Measurements from ENCODE around the gene ARHGAP33. TPM values are rescaled to one million over a fixed set of nuclear protein-coding genes. Genes with fewer than 3 reads are reported as not detected.
A peak's percentile ranks its signal among the peaks of the same experiment; 100 is the strongest.

The ARHGAP33 gene
- polyA plus RNA-seq, 1 donor from 2014 or later, result 20.5 TPM

DNA sequence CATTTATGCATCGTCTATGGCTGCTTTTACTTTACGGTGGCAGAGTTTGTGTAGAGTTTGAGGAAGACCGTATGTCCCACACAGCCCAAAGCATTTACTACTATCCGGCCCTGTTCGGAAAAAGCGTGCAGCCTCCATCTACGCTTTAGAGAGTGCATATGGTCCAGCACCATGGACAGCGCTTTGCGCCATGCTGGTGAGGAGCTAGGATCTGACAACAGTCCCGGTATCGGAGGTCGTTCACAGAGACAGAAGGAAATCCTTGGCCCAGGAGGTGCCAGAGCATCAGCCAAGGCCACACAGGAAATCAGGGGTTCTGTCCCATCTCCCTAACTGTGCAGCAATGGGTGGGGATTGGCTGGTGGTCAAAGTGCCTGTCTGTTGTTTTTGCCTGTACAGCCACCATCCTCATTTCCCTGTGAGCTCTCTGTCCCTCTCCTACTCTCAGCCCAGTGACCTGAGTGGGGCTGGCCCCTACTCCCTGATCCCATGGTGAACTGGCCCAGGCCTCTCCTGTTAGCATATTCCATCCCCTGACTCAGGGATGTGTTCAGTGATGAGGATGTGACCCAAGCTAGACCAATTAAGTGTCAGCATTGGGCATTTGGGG, 53.4 kb downstream of the ARHGAP33 start:
- H3K4me2 ChIP-seq (ENCODE audit: low read length), result no peak overlapping the region
- TF ChIP-seq, protein P1, sequence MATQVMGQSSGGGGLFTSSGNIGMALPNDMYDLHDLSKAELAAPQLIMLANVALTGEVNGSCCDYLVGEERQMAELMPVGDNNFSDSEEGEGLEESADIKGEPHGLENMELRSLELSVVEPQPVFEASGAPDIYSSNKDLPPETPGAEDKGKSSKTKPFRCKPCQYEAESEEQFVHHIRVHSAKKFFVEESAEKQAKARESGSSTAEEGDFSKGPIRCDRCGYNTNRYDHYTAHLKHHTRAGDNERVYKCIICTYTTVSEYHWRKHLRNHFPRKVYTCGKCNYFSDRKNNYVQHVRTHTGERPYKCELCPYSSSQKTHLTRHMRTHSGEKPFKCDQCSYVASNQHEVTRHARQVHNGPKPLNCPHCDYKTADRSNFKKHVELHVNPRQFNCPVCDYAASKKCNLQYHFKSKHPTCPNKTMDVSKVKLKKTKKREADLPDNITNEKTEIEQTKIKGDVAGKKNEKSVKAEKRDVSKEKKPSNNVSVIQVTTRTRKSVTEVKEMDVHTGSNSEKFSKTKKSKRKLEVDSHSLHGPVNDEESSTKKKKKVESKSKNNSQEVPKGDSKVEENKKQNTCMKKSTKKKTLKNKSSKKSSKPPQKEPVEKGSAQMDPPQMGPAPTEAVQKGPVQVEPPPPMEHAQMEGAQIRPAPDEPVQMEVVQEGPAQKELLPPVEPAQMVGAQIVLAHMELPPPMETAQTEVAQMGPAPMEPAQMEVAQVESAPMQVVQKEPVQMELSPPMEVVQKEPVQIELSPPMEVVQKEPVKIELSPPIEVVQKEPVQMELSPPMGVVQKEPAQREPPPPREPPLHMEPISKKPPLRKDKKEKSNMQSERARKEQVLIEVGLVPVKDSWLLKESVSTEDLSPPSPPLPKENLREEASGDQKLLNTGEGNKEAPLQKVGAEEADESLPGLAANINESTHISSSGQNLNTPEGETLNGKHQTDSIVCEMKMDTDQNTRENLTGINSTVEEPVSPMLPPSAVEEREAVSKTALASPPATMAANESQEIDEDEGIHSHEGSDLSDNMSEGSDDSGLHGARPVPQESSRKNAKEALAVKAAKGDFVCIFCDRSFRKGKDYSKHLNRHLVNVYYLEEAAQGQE (IDR thresholded peaks at IDR 0.05; ENCODE audit: borderline replicate concordance), result peak; percentile 79
- no peak for TF ChIP-seq MXI1 (conservative IDR thresholded peaks at IDR 0.05; ENCODE audit: poor library complexity, severe bottlenecking)
- no peaks in the 10 kb centered on the region for H4K20me1 ChIP-seq (ENCODE audit: insufficient read depth)
- H3K9ac ChIP-seq (ENCODE audit: low read length), result no peak overlapping the region
- H2AFZ ChIP-seq (ENCODE audit: low read depth, low read length), result no peak overlapping the region
- peaks cover 9% of the 10 kb centered on the region for H3K27me3 ChIP-seq (ENCODE audit: insufficient read depth, low read depth, low read length)
- H3F3A ChIP-seq (ENCODE audit: insufficient read depth, low read length, poor library complexity, severe bottlenecking), result no peaks in the 10 kb centered on the region
- no peaks in the 10 kb centered on the region for H3K79me2 ChIP-seq (replicated peaks; ENCODE audit: insufficient read depth, low read length)
- H3K27ac ChIP-seq (ENCODE audit: low read length), result no peak overlapping the region
- H3K9me3 ChIP-seq (ENCODE audit: low read length), result no peaks in the 10 kb centered on the region
- H3K9me2 ChIP-seq (ENCODE audit: insufficient read depth, low read length), result no peaks in the 10 kb centered on the region
- H3K36me3 ChIP-seq (ENCODE audit: insufficient read depth, low read length), result no peaks in the 10 kb centered on the region
- H3K4me3 ChIP-seq (ENCODE audit: low read length), result no peak overlapping the region

DNA sequence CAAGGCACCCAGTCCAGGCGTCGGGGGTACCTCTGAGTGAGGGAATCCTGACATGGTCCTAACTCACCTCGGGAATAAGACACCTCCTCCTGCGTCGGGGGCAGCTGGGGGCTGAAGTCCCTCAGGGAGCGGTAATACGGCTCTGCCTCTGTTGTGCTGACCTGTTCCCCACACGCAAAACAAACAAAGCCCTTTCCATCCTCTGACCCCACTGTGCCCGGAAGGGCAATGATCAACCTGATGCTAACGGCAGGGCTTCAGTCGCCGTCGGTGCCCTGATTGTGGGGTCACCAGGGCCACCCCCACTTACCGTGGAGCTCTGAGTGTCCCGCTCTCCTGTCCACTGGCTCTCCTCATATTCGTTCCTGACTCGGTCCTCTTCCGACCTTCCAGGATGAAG, 55.6 kb downstream of the ARHGAP33 start:
- Histone ChIP-seq H3K4me2 (ENCODE audit: low read length) (no peak overlapping the region), H3K9me2 (ENCODE audit: insufficient read depth, low read length) (no peaks in the 10 kb centered on the region), H3K79me2 (replicated peaks; ENCODE audit: insufficient read depth, low read length) (no peaks in the 10 kb centered on the region), H4K20me1 (ENCODE audit: insufficient read depth) (no peaks in the 10 kb centered on the region), H3F3A (ENCODE audit: insufficient read depth, low read length, poor library complexity, severe bottlenecking) (no peaks in the 10 kb centered on the region), H2AFZ (ENCODE audit: low read depth, low read length) (no peak overlapping the region), H3K9ac (ENCODE audit: low read length) (no peak overlapping the region), H3K4me3 (ENCODE audit: low read length) (no peak overlapping the region), H3K27me3 (ENCODE audit: insufficient read depth, low read depth, low read length) (peaks cover 9% of the 10 kb centered on the region), H3K27ac (ENCODE audit: low read length) (no peak overlapping the region), H3K36me3 (ENCODE audit: insufficient read depth, low read length) (no peaks in the 10 kb centered on the region), H3K9me3 (ENCODE audit: low read length) (no peaks in the 10 kb centered on the region)
- no peak for TF ChIP-seq MXI1 (conservative IDR thresholded peaks at IDR 0.05; ENCODE audit: poor library complexity, severe bottlenecking)
- TF ChIP-seq TAF1 (IDR thresholded peaks at IDR 0.05; ENCODE audit: low read depth), result no peak
- TF ChIP-seq RAD21 (conservative IDR thresholded peaks at IDR 0.05), result no peak
- no peak for TF ChIP-seq SMC3 (conservative IDR thresholded peaks at IDR 0.05; ENCODE audit: poor library complexity)
- TF ChIP-seq POLR2AphosphoS5 (IDR thresholded peaks at IDR 0.05), result no peak
- TF ChIP-seq EZH2 (IDR thresholded peaks at IDR 0.05; ENCODE audit: borderline replicate concordance, insufficient read depth, low read length, poor library complexity, severe bottlenecking), result no peak
- TF ChIP-seq, protein P1 (IDR thresholded peaks at IDR 0.05; ENCODE audit: borderline replicate concordance), result no peak
- TF ChIP-seq, protein P2, sequence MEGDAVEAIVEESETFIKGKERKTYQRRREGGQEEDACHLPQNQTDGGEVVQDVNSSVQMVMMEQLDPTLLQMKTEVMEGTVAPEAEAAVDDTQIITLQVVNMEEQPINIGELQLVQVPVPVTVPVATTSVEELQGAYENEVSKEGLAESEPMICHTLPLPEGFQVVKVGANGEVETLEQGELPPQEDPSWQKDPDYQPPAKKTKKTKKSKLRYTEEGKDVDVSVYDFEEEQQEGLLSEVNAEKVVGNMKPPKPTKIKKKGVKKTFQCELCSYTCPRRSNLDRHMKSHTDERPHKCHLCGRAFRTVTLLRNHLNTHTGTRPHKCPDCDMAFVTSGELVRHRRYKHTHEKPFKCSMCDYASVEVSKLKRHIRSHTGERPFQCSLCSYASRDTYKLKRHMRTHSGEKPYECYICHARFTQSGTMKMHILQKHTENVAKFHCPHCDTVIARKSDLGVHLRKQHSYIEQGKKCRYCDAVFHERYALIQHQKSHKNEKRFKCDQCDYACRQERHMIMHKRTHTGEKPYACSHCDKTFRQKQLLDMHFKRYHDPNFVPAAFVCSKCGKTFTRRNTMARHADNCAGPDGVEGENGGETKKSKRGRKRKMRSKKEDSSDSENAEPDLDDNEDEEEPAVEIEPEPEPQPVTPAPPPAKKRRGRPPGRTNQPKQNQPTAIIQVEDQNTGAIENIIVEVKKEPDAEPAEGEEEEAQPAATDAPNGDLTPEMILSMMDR (IDR thresholded peaks at IDR 0.05; ENCODE audit: poor library complexity, severe bottlenecking), result no peak
- no peak for TF ChIP-seq EP300 (conservative IDR thresholded peaks at IDR 0.05; ENCODE audit: poor library complexity, severe bottlenecking)
